C4-2B (cell line): ENCODE data around the gene MLH1.

ENCODE experiments used
- CTCF ChIP-seq: fragments of 450-650 bp; conservative IDR thresholded peaks from 2 replicates; pipeline ENCODE4 v1.5.1; 2017; ENCODE audit warnings: mild to moderate bottlenecking
- ZFX ChIP-seq: fragments of 450-650 bp; IDR thresholded peaks from 2 replicates; pipeline ENCODE4 v1.6.1; 2017

- TF ChIP-seq CTCF (no peak), ZFX (no peak)
Measured at GRCh38 chr3:37086918-37087317, 93.6 kb downstream of the MLH1 start.
